Measurements from ENCODE around the gene SLC35E2B. TPM values are rescaled to one million over a fixed set of nuclear protein-coding genes. Genes with fewer than 3 reads are reported as not detected.
"Not testable (repeated sequence)": the region's sequence is repeated elsewhere in the genome, so short reads cannot be mapped to it uniquely, and the experiment has no call there.

The SLC35E2B gene
- 10 to 100 TPM; 39.6 to 40.7 TPM for total RNA-seq

- POLR2A ChIA-PET; H3K27me3 Mint-ChIP-seq (ENCODE audit: low read depth); H3K9me3 Mint-ChIP-seq (ENCODE audit: insufficient read depth); CTCF ChIA-PET; H3K4me1 Mint-ChIP-seq (ENCODE audit: low read depth): not testable (repeated sequence)
- peak within 1 kb of the TSS; percentile 90 for H3K27ac Mint-ChIP-seq
- DNase-seq: peak; percentile 91
- peak within 1 kb of the TSS; percentile 73 for H3K4me3 Mint-ChIP-seq
- peaks cover 10% of the 10 kb centered on the region for H3K36me3 Mint-ChIP-seq (ENCODE audit: low read depth)
- ATAC-seq: peak; percentile 84
These were observed at the start of gene SLC35E2B for GRCh38 chr1:1692714-1693647. Gene SLC35E2B, minus strand, starts transcription at chr1:1692795. Its CDS starts 16,096 bp downstream, at chr1:1676699.

DNA sequence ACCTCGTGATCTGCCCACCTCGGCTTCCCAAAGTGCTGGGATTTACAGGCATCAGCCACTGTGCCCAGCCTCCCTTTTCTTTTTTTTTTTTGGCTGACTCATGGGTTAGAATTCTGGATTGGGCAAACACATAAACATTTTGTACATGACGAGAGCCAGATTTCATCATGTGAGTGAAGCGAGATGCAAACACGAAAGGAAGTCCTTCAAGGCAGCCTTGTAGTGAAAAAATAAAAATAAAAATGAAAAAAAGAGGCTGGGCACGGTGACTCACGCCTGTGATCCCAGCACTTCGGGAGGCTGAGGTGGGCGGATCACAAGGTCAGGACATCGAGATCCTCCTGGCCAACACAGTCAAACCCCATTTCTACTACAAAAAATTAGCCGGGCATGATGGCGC is 48.4 kb upstream of the SLC35E2B start:
- H3K27me3 Mint-ChIP-seq (ENCODE audit: low read depth); H3K9me3 Mint-ChIP-seq (ENCODE audit: insufficient read depth); ATAC-seq; H3K36me3 Mint-ChIP-seq (ENCODE audit: low read depth); CTCF ChIA-PET; H3K27ac Mint-ChIP-seq; H3K4me1 Mint-ChIP-seq (ENCODE audit: low read depth); DNase-seq; H3K4me3 Mint-ChIP-seq; POLR2A ChIA-PET: not testable (repeated sequence)

GRCh38 chr1:1738799-1739337 is 46.3 kb upstream of the SLC35E2B start:
- H3K4me1 Mint-ChIP-seq (ENCODE audit: low read depth); CTCF ChIA-PET; H3K27me3 Mint-ChIP-seq (ENCODE audit: low read depth); H3K27ac Mint-ChIP-seq; POLR2A ChIA-PET; DNase-seq; H3K9me3 Mint-ChIP-seq (ENCODE audit: insufficient read depth); H3K4me3 Mint-ChIP-seq: not testable (repeated sequence)
- ATAC-seq: peak; percentile 64
- H3K36me3 Mint-ChIP-seq (ENCODE audit: low read depth): peaks cover 14% of the 10 kb centered on the region

DNA sequence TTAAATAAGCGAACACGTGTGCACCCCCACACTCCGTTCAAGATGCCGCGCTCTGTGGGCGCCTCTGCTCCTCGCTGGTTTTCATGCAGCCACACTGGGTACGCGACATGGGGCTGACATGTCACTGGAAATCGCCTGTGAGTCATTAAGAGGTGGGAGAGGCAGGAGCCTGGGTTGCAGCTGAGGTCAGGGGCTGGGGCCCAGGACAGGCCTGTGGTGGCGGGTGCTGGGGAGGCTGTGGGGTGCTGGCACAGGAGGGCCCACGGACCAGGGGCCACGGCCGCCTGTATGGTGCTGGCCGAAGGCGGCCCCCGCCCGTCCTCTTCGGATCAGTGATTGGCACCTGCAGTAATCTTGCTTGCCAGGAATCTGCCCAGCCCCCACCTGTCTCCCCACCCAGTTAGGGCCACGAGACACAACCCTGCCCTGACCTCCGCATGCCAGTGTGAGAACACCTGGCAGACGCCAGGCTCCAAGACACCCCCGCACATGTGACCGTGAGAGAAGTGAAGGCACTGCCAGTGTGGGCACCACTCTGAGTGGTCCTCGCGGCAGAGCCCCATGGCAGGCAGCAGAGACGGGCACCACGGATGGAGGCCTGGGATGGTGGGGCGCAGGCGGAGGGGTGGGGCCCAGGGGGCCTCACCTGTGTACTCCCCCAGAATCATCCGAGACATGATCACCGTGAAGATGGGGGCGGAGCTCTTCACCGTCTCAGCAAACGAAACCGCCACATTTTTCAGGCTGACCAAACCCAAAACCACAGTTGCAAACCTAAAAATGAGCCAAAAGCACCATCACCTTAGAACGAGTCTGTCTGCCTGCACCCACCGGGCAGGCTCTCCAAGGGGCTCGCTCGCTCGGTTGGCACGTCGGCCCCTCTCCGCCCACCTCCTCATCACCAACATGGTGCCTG is 45.3 kb upstream of the SLC35E2B start:
- H3K36me3 Mint-ChIP-seq (ENCODE audit: low read depth): peaks cover 14% of the 10 kb centered on the region
- ATAC-seq; H3K4me1 Mint-ChIP-seq (ENCODE audit: low read depth); H3K27me3 Mint-ChIP-seq (ENCODE audit: low read depth); DNase-seq; H3K9me3 Mint-ChIP-seq (ENCODE audit: insufficient read depth); H3K4me3 Mint-ChIP-seq; CTCF ChIA-PET; H3K27ac Mint-ChIP-seq; POLR2A ChIA-PET: not testable (repeated sequence)

- Mint-ChIP-seq H3K36me3 (ENCODE audit: low read depth) (peaks cover 28% of the 10 kb centered on the region), H3K9me3 (ENCODE audit: insufficient read depth) (no peaks in the 10 kb centered on the region), H3K4me1 (ENCODE audit: low read depth) (peaks cover 16% of the 10 kb centered on the region), H3K27ac (no peak overlapping the region), H3K4me3 (no peak overlapping the region), H3K27me3 (ENCODE audit: low read depth) (no peaks in the 10 kb centered on the region)
- DNase-seq (no peak), ATAC-seq (no peak)
- CTCF ChIA-PET: no interaction called here
- POLR2A ChIA-PET: no interaction called here
These were observed 39.8 kb upstream of the SLC35E2B start for GRCh38 chr1:1732381-1732780.

DNA sequence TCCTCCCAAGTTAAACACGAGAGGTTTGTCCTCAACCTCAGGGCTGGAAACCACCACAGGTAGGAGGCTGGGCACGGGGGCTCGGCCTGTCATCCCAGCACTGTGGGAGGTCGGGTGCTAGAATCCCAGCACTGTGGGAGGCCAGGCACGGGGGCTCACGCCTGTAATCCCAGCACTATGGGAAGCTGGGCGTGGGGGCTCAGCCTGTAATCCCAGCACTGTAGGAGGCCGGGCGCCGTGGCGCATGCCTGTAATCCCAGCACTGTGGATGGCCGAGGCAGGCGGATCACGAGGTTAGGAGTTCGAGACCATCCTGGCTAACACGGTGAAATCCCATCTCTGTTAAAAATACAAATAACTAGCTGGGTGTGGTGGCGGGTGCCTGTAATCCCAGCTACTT is 38.3 kb upstream of the SLC35E2B start:
- H3K4me3 Mint-ChIP-seq: no peak overlapping the region
- ATAC-seq: no peak
- POLR2A ChIA-PET: no interaction called here

GRCh38 chr1:1730230-1730629 is 37.6 kb upstream of the SLC35E2B start:
- H3K27me3 Mint-ChIP-seq (ENCODE audit: low read depth); ATAC-seq; H3K9me3 Mint-ChIP-seq (ENCODE audit: insufficient read depth); H3K4me3 Mint-ChIP-seq; POLR2A ChIA-PET; CTCF ChIA-PET; H3K27ac Mint-ChIP-seq; DNase-seq: not testable (repeated sequence)
- peaks cover 28% of the 10 kb centered on the region for H3K36me3 Mint-ChIP-seq (ENCODE audit: low read depth)
- peaks cover 16% of the 10 kb centered on the region for H3K4me1 Mint-ChIP-seq (ENCODE audit: low read depth)

More for the DNA sequence above, 38.3 kb upstream of the SLC35E2B start:
- CTCF ChIA-PET: no interaction called here
- Mint-ChIP-seq H3K36me3 (ENCODE audit: low read depth) (peaks cover 28% of the 10 kb centered on the region), H3K27me3 (ENCODE audit: low read depth) (no peaks in the 10 kb centered on the region), H3K27ac (no peak overlapping the region), H3K4me1 (ENCODE audit: low read depth) (peaks cover 16% of the 10 kb centered on the region), H3K9me3 (ENCODE audit: insufficient read depth) (no peaks in the 10 kb centered on the region)
- DNase-seq: no peak

GRCh38 chr1:1729116-1729816 is 36.7 kb upstream of the SLC35E2B start:
- not testable (repeated sequence) for H3K4me3 Mint-ChIP-seq; H3K27me3 Mint-ChIP-seq (ENCODE audit: low read depth); H3K9me3 Mint-ChIP-seq (ENCODE audit: insufficient read depth); ATAC-seq; DNase-seq
- Mint-ChIP-seq H3K4me1 (ENCODE audit: low read depth) (peaks cover 20% of the 10 kb centered on the region), H3K36me3 (ENCODE audit: low read depth) (peaks cover 23% of the 10 kb centered on the region), H3K27ac (peak overlapping the region; percentile 96)
- POLR2A ChIA-PET: interaction anchor here (1.9 kb wide), 1 partner anchor 64 kb away, joined by 7 read pairs; no protein-coding TSS in a partner anchor
- CTCF ChIA-PET: interaction anchor here (1.0 to 1.9 kb wide), 4 partner anchors 50 to 179 kb away, joined by 3 to 8 read pairs (median 6); no protein-coding TSS in a partner anchor

DNA sequence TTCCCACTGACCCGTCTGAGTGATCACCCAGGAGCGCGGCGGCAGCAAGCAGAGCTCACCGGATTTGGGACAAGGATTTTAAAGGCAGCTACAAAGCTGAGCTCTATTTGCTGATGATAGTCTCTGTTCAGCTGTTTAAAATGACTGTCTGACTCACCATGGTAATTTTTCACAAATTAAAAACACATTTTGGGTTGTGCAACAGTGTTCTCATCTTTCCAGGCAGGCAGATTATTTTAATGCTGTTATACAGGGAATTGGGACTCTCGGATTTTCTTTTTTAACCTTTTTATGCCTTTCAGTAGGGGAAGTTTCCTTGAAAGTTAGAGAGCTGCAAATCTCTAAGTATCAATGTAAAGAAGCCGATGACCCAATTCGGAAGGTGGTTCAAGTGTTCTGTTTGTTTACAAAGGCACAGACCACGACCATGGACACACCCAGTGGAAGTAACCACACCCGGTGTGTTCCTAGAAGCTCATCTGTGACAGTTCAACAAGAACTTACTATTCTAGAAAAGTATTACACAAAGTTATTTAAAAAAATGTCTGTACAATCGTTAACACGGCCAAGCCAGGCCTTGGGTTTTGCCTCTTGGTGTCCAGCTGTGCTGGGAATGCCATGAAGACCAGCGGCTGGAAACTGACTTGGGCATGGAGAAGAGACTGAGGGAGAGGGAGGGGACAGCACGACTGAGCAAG is 35.9 kb upstream of the SLC35E2B start:
- CTCF ChIA-PET: interaction anchor here (1.0 to 1.9 kb wide), 3 partner anchors 50 to 180 kb away, joined by 3 to 8 read pairs (median 4); no protein-coding TSS in a partner anchor
- DNase-seq: peak; percentile 77
- peak overlapping the region; percentile 53 for H3K4me3 Mint-ChIP-seq

DNA sequence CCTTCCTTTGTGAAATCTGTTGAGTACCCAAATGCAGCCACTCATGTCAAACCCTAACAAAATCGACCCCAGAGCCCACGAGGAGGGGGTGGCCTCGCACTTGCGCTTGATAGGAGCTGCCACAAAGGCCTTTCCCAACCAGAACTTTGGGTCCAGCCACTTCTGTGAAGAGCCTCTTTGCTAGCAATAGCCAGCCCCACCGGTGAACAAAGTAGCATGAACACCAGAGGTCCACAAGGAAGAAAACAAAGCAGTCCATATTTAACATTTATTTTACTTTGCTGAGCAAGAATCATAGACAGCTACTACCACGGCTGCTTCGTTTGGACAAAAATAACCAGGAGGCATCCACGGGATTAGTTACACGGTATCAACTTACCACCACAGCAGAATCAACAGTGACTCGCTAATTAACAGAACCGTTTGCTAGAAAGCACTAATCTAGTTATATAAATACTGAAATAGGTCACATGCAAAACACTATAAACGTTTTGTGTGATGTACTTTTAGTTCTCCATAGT is 34.6 kb upstream of the SLC35E2B start:
- CTCF ChIA-PET; POLR2A ChIA-PET; H3K4me3 Mint-ChIP-seq; DNase-seq; H3K27me3 Mint-ChIP-seq (ENCODE audit: low read depth); ATAC-seq; H3K9me3 Mint-ChIP-seq (ENCODE audit: insufficient read depth): not testable (repeated sequence)
- Mint-ChIP-seq H3K4me1 (ENCODE audit: low read depth) (peaks cover 20% of the 10 kb centered on the region), H3K36me3 (ENCODE audit: low read depth) (peaks cover 15% of the 10 kb centered on the region), H3K27ac (peak overlapping the region; percentile 56)

More for the DNA sequence above, 35.9 kb upstream of the SLC35E2B start:
- POLR2A ChIA-PET: interaction anchor here (0.9 to 1.9 kb wide), 2 partner anchors 59 to 63 kb away, joined by 6 to 7 read pairs; no protein-coding TSS in a partner anchor
- Mint-ChIP-seq H3K27ac (peak overlapping the region; percentile 96), H3K36me3 (ENCODE audit: low read depth) (peaks cover 20% of the 10 kb centered on the region), H3K4me1 (ENCODE audit: low read depth) (peaks cover 20% of the 10 kb centered on the region)
- not testable (repeated sequence) for H3K9me3 Mint-ChIP-seq (ENCODE audit: insufficient read depth); H3K27me3 Mint-ChIP-seq (ENCODE audit: low read depth)
- peak; percentile 18 for ATAC-seq

All from activated CD8-positive, alpha-beta T cell treated with anti-CD3 and anti-CD28 coated beads, Interleukin-2, amount 10 ng/mL, durations not matched to agents 7 days and 5 days (primary cell).